Measurements from ENCODE around the gene GNAQ.

DNA sequence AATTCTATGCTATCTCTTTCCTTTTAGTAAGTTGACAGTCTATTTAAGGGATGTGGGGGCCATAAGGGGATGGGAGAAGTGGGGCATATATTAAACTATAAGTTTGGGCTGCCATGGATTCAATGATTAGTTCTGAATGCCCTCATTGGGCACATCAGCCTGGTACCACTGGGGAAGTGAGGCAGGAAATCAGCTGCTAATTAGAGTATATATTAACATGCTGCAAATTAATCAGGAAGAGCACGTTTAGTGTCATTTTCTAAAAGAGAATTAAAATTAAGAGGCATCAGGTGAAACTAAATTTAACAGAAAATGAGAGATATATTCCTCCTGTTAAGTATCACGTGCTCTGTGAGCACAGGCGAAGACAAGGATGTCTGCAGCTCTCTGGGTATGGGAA is 260.4 kb downstream of the GNAQ start:
- TF ChIP-seq, protein P1, sequence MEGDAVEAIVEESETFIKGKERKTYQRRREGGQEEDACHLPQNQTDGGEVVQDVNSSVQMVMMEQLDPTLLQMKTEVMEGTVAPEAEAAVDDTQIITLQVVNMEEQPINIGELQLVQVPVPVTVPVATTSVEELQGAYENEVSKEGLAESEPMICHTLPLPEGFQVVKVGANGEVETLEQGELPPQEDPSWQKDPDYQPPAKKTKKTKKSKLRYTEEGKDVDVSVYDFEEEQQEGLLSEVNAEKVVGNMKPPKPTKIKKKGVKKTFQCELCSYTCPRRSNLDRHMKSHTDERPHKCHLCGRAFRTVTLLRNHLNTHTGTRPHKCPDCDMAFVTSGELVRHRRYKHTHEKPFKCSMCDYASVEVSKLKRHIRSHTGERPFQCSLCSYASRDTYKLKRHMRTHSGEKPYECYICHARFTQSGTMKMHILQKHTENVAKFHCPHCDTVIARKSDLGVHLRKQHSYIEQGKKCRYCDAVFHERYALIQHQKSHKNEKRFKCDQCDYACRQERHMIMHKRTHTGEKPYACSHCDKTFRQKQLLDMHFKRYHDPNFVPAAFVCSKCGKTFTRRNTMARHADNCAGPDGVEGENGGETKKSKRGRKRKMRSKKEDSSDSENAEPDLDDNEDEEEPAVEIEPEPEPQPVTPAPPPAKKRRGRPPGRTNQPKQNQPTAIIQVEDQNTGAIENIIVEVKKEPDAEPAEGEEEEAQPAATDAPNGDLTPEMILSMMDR (conservative IDR thresholded peaks at IDR 0.05 in 1 of 2, IDR thresholded peaks at IDR 0.05 in 1 of 2; ENCODE audit: extremely low read depth in 1 of 2, insufficient read depth in 1 of 2, low read depth in 1 of 2, low read length in 2 of 2), result no peak
- no peak for TF ChIP-seq EZH2 (IDR thresholded peaks at IDR 0.05; ENCODE audit: borderline replicate concordance, low read length)
